ENCODE data around the gene SUN1.

- TF ChIP-seq EZH2 (optimal IDR thresholded peaks at IDR 0.05; ENCODE audit: low read depth, low read length) (no peak), CTCF (IDR thresholded peaks at IDR 0.05; ENCODE audit: low read length) (no peak), EZH2phosphoT487 (IDR thresholded peaks at IDR 0.05; ENCODE audit: low read length) (no peak)
Measured at GRCh38 chr7:898460-898854, 66.2 kb downstream of the SUN1 start.
